ENCODE measurements around the gene PIH1D1. TPM values are rescaled to one million over a fixed set of nuclear protein-coding genes. Genes with fewer than 3 reads are reported as not detected.

Gene PIH1D1
- total and polyA plus RNA-seq, 2 of the 8 experiments (the other 6 are each of a cell fraction or from before 2014, with no cell fraction given): 146 to 195 TPM

DNA sequence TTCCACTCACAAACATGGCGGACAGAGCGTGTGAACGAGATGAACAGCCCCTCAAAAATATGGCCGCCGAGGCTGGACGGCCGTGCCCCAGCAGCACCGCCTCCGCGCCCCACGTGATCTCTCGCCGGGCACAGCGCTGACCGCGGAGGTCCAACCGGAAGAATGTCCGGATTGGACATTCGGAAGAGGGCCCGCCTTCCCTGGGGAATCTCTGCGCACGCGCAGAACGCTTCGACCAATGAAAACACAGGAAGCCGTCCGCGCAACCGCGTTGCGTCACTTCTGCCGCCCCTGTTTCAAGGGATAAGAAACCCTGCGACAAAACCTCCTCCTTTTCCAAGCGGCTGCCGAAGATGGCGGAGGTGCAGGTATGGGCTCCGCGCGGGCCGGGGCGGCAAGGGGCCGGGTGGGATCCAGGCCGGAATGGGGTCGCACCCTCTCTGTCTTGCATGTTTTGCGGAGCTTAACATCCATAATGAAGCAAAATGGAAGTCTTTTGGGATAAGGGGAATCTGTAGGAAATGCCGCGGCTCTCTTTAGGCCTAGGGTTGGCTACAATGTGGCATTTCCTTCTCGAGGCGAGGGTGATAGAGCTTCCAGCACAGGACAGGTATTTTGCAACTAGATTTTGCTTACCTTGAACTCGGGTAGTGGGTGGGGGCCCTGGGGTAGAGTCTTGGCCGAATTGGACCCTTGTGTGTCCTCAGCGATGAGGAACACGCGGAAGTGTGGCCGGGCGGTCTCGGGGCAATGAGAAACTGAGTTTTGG, 35.8 kb upstream of the PIH1D1 start, which contains the start of gene RPL13A (continued):
- TF ChIP-seq ASH2L (IDR thresholded peaks at IDR 0.05; ENCODE audit: low read length) (peak; percentile 35), GTF2F1 (IDR thresholded peaks at IDR 0.05; ENCODE audit: borderline replicate concordance, low read depth, low read length) (peak; percentile 97), RNF2 (IDR thresholded peaks at IDR 0.05; ENCODE audit: borderline replicate concordance, low read depth, low read length, missing control alignments, poor library complexity, severe bottlenecking) (no peak), TEAD4 (IDR thresholded peaks at IDR 0.05; ENCODE audit: low read depth, low read length) (peak; percentile 10; the same call in 1 of the 2 replicates), GABPA (IDR thresholded peaks at IDR 0.05; ENCODE audit: borderline replicate concordance, insufficient read depth, low read length) (no peak), POLR2AphosphoS5 (IDR thresholded peaks at IDR 0.05; ENCODE audit: low read depth, low read length) (peak; percentile 96), CTBP2 (IDR thresholded peaks at IDR 0.05; ENCODE audit: borderline replicate concordance, insufficient read depth, insufficient read length, low read length) (no peak), ZNF274 (IDR thresholded peaks at IDR 0.05; ENCODE audit: borderline replicate concordance, extremely low read depth, low read length) (no peak), KDM5A (IDR thresholded peaks at IDR 0.05; ENCODE audit: low read length) (peak; percentile 51; the same call in 1 of the 2 replicates), CEBPB (IDR thresholded peaks at IDR 0.05; ENCODE audit: low read depth, low read length) (peak; percentile 98), EGR1 (IDR thresholded peaks at IDR 0.05; ENCODE audit: borderline replicate concordance, low read depth, low read length) (no peak; the same call in 1 of the 2 replicates), EZH2 (IDR thresholded peaks at IDR 0.05; ENCODE audit: low read depth, low read length, severe bottlenecking) (no peak), EP300 (IDR thresholded peaks at IDR 0.05; ENCODE audit: borderline replicate concordance in 1 of 2, low read depth in 2 of 2, low read length in 2 of 2) (no peak)
- TF ChIP-seq, protein P1, sequence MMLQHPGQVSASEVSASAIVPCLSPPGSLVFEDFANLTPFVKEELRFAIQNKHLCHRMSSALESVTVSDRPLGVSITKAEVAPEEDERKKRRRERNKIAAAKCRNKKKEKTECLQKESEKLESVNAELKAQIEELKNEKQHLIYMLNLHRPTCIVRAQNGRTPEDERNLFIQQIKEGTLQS (IDR thresholded peaks at IDR 0.05; ENCODE audit: insufficient read depth, low read depth, low read length): peak; percentile 84; the same call in 1 of the 2 replicates
- TF ChIP-seq, protein P2, sequence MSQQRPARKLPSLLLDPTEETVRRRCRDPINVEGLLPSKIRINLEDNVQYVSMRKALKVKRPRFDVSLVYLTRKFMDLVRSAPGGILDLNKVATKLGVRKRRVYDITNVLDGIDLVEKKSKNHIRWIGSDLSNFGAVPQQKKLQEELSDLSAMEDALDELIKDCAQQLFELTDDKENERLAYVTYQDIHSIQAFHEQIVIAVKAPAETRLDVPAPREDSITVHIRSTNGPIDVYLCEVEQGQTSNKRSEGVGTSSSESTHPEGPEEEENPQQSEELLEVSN (IDR thresholded peaks at IDR 0.05): peak; percentile 8; the same call in 1 of the 2 replicates
- TF ChIP-seq, protein P3, sequence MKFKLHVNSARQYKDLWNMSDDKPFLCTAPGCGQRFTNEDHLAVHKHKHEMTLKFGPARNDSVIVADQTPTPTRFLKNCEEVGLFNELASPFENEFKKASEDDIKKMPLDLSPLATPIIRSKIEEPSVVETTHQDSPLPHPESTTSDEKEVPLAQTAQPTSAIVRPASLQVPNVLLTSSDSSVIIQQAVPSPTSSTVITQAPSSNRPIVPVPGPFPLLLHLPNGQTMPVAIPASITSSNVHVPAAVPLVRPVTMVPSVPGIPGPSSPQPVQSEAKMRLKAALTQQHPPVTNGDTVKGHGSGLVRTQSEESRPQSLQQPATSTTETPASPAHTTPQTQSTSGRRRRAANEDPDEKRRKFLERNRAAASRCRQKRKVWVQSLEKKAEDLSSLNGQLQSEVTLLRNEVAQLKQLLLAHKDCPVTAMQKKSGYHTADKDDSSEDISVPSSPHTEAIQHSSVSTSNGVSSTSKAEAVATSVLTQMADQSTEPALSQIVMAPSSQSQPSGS (IDR thresholded peaks at IDR 0.05; ENCODE audit: low read length): peak; percentile 93

Measured in H1 (cell line).